HEK293 (cell line): Measurements from ENCODE around the gene NSUN6.

Source experiments
- KLF1 ChIP-seq: fragments of 450-650 bp; formaldehyde crosslinking; IDR thresholded peaks from 2 replicates; pipeline ENCODE4 v1.5.1; 2016; ENCODE audit warnings: missing biosample characterization, missing genetic modification characterization
- YY1 ChIP-seq: fragments of 450-650 bp; formaldehyde crosslinking; IDR thresholded peaks from 2 replicates; pipeline ENCODE4 v1.5.1; 2018; ENCODE audit warnings: missing biosample characterization, missing genetic modification characterization
- ZNF211 ChIP-seq: fragments of 450-650 bp; formaldehyde crosslinking; IDR thresholded peaks from 2 replicates; pipeline ENCODE4 v1.5.1; 2016; ENCODE audit warnings: low read depth, missing biosample characterization, missing genetic modification characterization

GRCh38 chr10:18599392-18599791 lies 52.0 kb downstream of the NSUN6 start:
- TF ChIP-seq ZNF211 (tag by site-specific recombination), result no peak
- TF ChIP-seq KLF1 (tag by site-specific recombination), result no peak
- TF ChIP-seq YY1, result no peak
